Lower lobe of right lung (tissue), 2 donors: ENCODE results near the gene LSM10. TPM values are rescaled to one million over a fixed set of nuclear protein-coding genes. Genes with fewer than 3 reads are reported as not detected.

Source experiments
- ATAC-seq, 2 donors: fragments of 200-7000 bp; cut with Tn5 transposase; one replicate each; pipeline ENCODE4 v1.9.1; 2020 to 2022; ENCODE audit warnings: mild to moderate bottlenecking in 2 of 2, moderate library complexity in 2 of 2
- DNase-seq: peaks from one replicate; pipeline ENCODE4 v3.0.0-alpha.2; 2020
- H3K27ac ChIP-seq: fragments of 200-600 bp; one replicate; pipeline ENCODE4 v1.8.0; 2022
- H3K27me3 ChIP-seq: fragments of 200-600 bp; one replicate; pipeline ENCODE4 v1.8.0; 2022; ENCODE audit warnings: low read depth
- H3K36me3 ChIP-seq: fragments of 200-600 bp; one replicate; pipeline ENCODE4 v1.8.0; 2022; ENCODE audit warnings: mild to moderate bottlenecking
- H3K4me1 ChIP-seq: fragments of 200-600 bp; one replicate; pipeline ENCODE4 v1.8.0; 2022
- H3K4me3 ChIP-seq: fragments of 200-600 bp; one replicate; pipeline ENCODE4 v1.8.0; 2022; ENCODE audit warnings: mild to moderate bottlenecking
- H3K9me3 ChIP-seq: fragments of 200-600 bp; one replicate; pipeline ENCODE4 v1.8.0; 2022
- CTCF ChIP-seq: fragments of 200-600 bp; IDR thresholded peaks from one replicate; pipeline ENCODE4 v1.8.0; 2022; ENCODE audit warnings: antibody characterized with exemption, mild to moderate bottlenecking
- intact Hi-C: fragments of 100-400 bp; cut with DNase I; formaldehyde crosslinking; loops from one replicate; pipeline ENCODE4 v1.11.0; 2022
- total RNA-seq: library from RNA; stranded (reverse); fragmentation: NEBNext Ultra II Directional; extraction: Animal tissue kit (Norgen Biotek cat#: 25700); gene quantifications from one replicate; pipeline ENCODE4 v1.2.1, GENCODE V29; 2021
- donor health status: DM: no; HTN: yes; CAD: no; lungs with severe emphysema.

Gene LSM10
- total RNA-seq, 1 donor from 2014 or later, result 44.5 TPM

GRCh38 chr1:36366091-36366661, 31.5 kb downstream of the LSM10 start:
- TF ChIP-seq CTCF, result no peak
- peak; percentile 75 for DNase-seq

GRCh38 chr1:36365381-36365780, 32.3 kb downstream of the LSM10 start:
- H3K4me1 ChIP-seq, result peaks cover 42% of the 10 kb centered on the region

More at GRCh38 chr1:36366091-36366661, 31.5 kb downstream of the LSM10 start:
- Histone ChIP-seq H3K27ac (peak overlapping the region; percentile 66), H3K9me3 (no peaks in the 10 kb centered on the region), H3K4me1 (peaks cover 48% of the 10 kb centered on the region), H3K4me3 (no peak overlapping the region), H3K27me3 (no peaks in the 10 kb centered on the region), H3K36me3 (peaks cover 27% of the 10 kb centered on the region)
- intact Hi-C loops, result no loop called here
- peak; percentile 56 to 70 for ATAC-seq

GRCh38 chr1:36359911-36360550, 37.7 kb downstream of the LSM10 start:
- TF ChIP-seq CTCF, result no peak
- DNase-seq (no peak), ATAC-seq (peak; percentile 81 to 82)
- Histone ChIP-seq H3K9me3 (no peaks in the 10 kb centered on the region), H3K4me1 (peaks cover 13% of the 10 kb centered on the region), H3K36me3 (peaks cover 69% of the 10 kb centered on the region), H3K4me3 (no peak overlapping the region), H3K27ac (peak overlapping the region; percentile 53), H3K27me3 (no peaks in the 10 kb centered on the region)
- intact Hi-C loops, result no loop called here

More at GRCh38 chr1:36365381-36365780, 32.3 kb downstream of the LSM10 start:
- Histone ChIP-seq H3K4me3 (no peak overlapping the region), H3K27ac (peak overlapping the region; percentile 66), H3K9me3 (no peaks in the 10 kb centered on the region), H3K27me3 (no peaks in the 10 kb centered on the region), H3K36me3 (peaks cover 33% of the 10 kb centered on the region)
- DNase-seq, result no peak
- intact Hi-C loops, result no loop called here
- ATAC-seq, result peak; percentile 46 to 51
- TF ChIP-seq CTCF, result no peak

GRCh38 chr1:36359383-36359782, 38.3 kb downstream of the LSM10 start:
- Histone ChIP-seq H3K36me3 (peaks cover 75% of the 10 kb centered on the region), H3K27me3 (no peaks in the 10 kb centered on the region), H3K27ac (peak overlapping the region; percentile 53), H3K4me1 (peaks cover 9% of the 10 kb centered on the region), H3K9me3 (no peaks in the 10 kb centered on the region), H3K4me3 (no peak overlapping the region)
- no peak for ATAC-seq
- intact Hi-C loops, result no loop called here
- DNase-seq, result no peak
- no peak for TF ChIP-seq CTCF

- H3K27me3 ChIP-seq, result no peaks in the 10 kb centered on the region
- intact Hi-C loops, result no loop called here
- H3K36me3 ChIP-seq, result peaks cover 83% of the 10 kb centered on the region
- TF ChIP-seq CTCF, result no peak
- ATAC-seq, result no peak
- no peak overlapping the region for H3K27ac ChIP-seq
- no peaks in the 10 kb centered on the region for H3K9me3 ChIP-seq
- H3K4me1 ChIP-seq, result peaks cover 9% of the 10 kb centered on the region
- DNase-seq, result no peak
- no peak overlapping the region for H3K4me3 ChIP-seq
These were observed 39.1 kb downstream of the LSM10 start for GRCh38 chr1:36358514-36359084.
